Ovary (tissue), 9 donors: ENCODE data around the gene C1QTNF12. TPM values are rescaled to one million over a fixed set of nuclear protein-coding genes. Genes with fewer than 3 reads are reported as not detected.
A peak's percentile ranks its signal among the peaks of the same experiment; 100 is the strongest.

Source experiments
- DNase-seq, 5 donors: peaks; one replicate each; pipeline ENCODE4 v3.0.0-alpha.2; 2019 to 2020
- H3K27ac ChIP-seq, 2 donors: fragments of 200-600 bp; one replicate each; pipeline versions ENCODE4 v1.5.1 to v1.8.0; 2019 to 2022
- H3K27me3 ChIP-seq: fragments of 200-600 bp; one replicate; pipeline ENCODE4 v1.8.0; 2022
- H3K36me3 ChIP-seq: fragments of 200-600 bp; sonication (generic); one replicate; pipeline ENCODE4 v1.5.1; 2019
- H3K4me1 ChIP-seq: one replicate; pipeline ENCODE4 v1.8.1; 2013; ENCODE audit warnings: mild to moderate bottlenecking, moderate library complexity; ENCODE audit not compliant: insufficient read depth
- H3K4me3 ChIP-seq: fragments of 200-600 bp; sonication (generic); one replicate; pipeline ENCODE4 v1.5.1; 2017
- H3K9me3 ChIP-seq, 2 donors: fragments of 200-600 bp in 1 of 2; sonication (generic) in 1 of 2; one replicate each; pipeline versions ENCODE4 v1.5.1 to v1.8.1; 2013 to 2019; ENCODE audit warnings: mild to moderate bottlenecking in 1 of 2, moderate library complexity in 1 of 2
- CTCF ChIP-seq, 3 donors: fragments of 450-650 bp in 2 of 3; fragments of 200-600 bp in 1 of 3; IDR thresholded peaks; one replicate each; pipeline versions ENCODE4 v1.5.1 to v1.8.0; 2016 to 2022; ENCODE audit warnings: antibody characterized with exemption in 3 of 3, mild to moderate bottlenecking in 1 of 3
- EP300 ChIP-seq: sonication (generic); formaldehyde crosslinking; IDR thresholded peaks from one replicate; pipeline ENCODE4 v1.6.1; 2017; ENCODE audit warnings: antibody characterized with exemption
- POLR2A ChIP-seq: fragments of 450-650 bp; IDR thresholded peaks from one replicate; pipeline ENCODE4 v1.6.1; 2017; ENCODE audit warnings: antibody characterized with exemption, mild to moderate bottlenecking, moderate library complexity
- whole genome bisulfite sequencing, 3 donors: extraction: QIAGEN DNeasy Blood & Tissue Kit in 1 of 3; methylation state at CpG; one replicate each; pipeline versions ENCODE4 v1.1.5 to v1.1.7; 2013 to 2017; 5-methylcytosine and 5-hydroxymethylcytosine counted together
- intact Hi-C, 4 donors: fragments of 100-400 bp; cut with DNase I; formaldehyde crosslinking; loops; one replicate each; pipeline versions ENCODE4 v1.11.0 to v1.15.1; 2022 to 2023
- polyA plus RNA-seq, 2 donors: library from polyadenylated mRNA; stranded (reverse); fragments of 200-250 nt in 1 of 2; fragments of 350-450 nt in 1 of 2; fragmentation: Illumina TruSeq in 1 of 2; extraction: RNeasy Lipid Tissue Mini Kit (QIAGEN cat#74804) in 1 of 2; gene quantifications; one replicate each; pipeline ENCODE4 v1.2.3, GENCODE V29; 2013 to 2014
- total RNA-seq, 7 donors: library from RNA; depleted of rRNA in 2 of 7; stranded (reverse); fragments of >200 nt in 2 of 7; fragmentation: NEBNext Ultra II Directional in 3 of 7; extraction: Animal tissue kit (Norgen Biotek cat#: 25700) in 3 of 7; gene quantifications; one replicate each; pipeline versions ENCODE4 v1.1.0 to v1.2.4, GENCODE V29; 2016 to 2023
- donor health status: DM: no; HTN: no; CAD: no; lungs with moderate emphysema.
- donor health status: DM: no; HTN: no; CAD: no.
- donor health status: Bipolar disorder and iron deficiency.
- donor health status: DM: yes; HTN: yes; CAD: no.
- donor health status: DM: no; HTN: no; CAD: no.
- donor health status: DM: yes; HTN: yes; CAD: no.

C1QTNF12 gene
- total and polyA plus RNA-seq, 9 donors = 0.92 to 4.8 (median 1.4) TPM; not detected in 1

GRCh38 chr1:1210726-1211540, 35.6 kb downstream of the C1QTNF12 start:
- 92 to 93% (median 92%) methylated on average over 31 of the region's 31 CpGs for WGBS, 3 donors
- Histone ChIP-seq H3K9me3 (no peaks in the 10 kb centered on the region), H3K36me3 (no peaks in the 10 kb centered on the region), H3K27me3 (peaks cover 4% of the 10 kb centered on the region), H3K4me3 (no peak overlapping the region), H3K4me1 (no peaks in the 10 kb centered on the region), H3K27ac (no peak overlapping the region)
- TF ChIP-seq CTCF (IDR thresholded peaks at IDR 0.05) (no peak), EP300 (no peak), POLR2A (no peak)
- DNase-seq = peak in 2 of 5 donors; percentile 14 to 32
- intact Hi-C loops = no loop called here

GRCh38 chr1:1208713-1209433, 37.6 kb downstream of the C1QTNF12 start:
- DNase-seq = peak in 2 of 5 donors; percentile 15 to 26
- intact Hi-C loops = no loop called here
- Histone ChIP-seq H3K27ac (no peak overlapping the region), H3K4me1 (no peaks in the 10 kb centered on the region), H3K4me3 (no peak overlapping the region), H3K9me3 (no peaks in the 10 kb centered on the region), H3K36me3 (no peaks in the 10 kb centered on the region), H3K27me3 (peaks cover 4% of the 10 kb centered on the region)
- 22 to 45% (median 30%) methylated on average over 26 to 38 of the region's 38 CpGs for WGBS, 3 donors
- TF ChIP-seq POLR2A (no peak), EP300 (no peak), CTCF (IDR thresholded peaks at IDR 0.05) (no peak)

GRCh38 chr1:1207571-1207892, 39.0 kb downstream of the C1QTNF12 start:
- TF ChIP-seq POLR2A (no peak), CTCF (IDR thresholded peaks at IDR 0.05) (no peak), EP300 (no peak)
- Histone ChIP-seq H3K9me3 (no peaks in the 10 kb centered on the region), H3K4me1 (no peaks in the 10 kb centered on the region), H3K27me3 (peaks cover 4% of the 10 kb centered on the region), H3K4me3 (no peak overlapping the region), H3K36me3 (no peaks in the 10 kb centered on the region), H3K27ac (no peak overlapping the region)
- peak in 2 of 5 donors; percentile 7 to 23 for DNase-seq
- WGBS, 3 donors = 49 to 83% (median 61%) methylated on average over 7 to 11 of the region's 11 CpGs
- intact Hi-C loops = no loop called here

GRCh38 chr1:1206966-1207531, 39.5 kb downstream of the C1QTNF12 start:
- TF ChIP-seq EP300 = no peak
- no peak for TF ChIP-seq CTCF (IDR thresholded peaks at IDR 0.05)
- TF ChIP-seq POLR2A = no peak
- intact Hi-C loops = no loop called here
- Histone ChIP-seq H3K27ac (no peak overlapping the region), H3K4me3 (no peak overlapping the region), H3K27me3 (peaks cover 4% of the 10 kb centered on the region), H3K36me3 (no peaks in the 10 kb centered on the region), H3K4me1 (no peaks in the 10 kb centered on the region), H3K9me3 (no peaks in the 10 kb centered on the region)
- peak in 2 of 5 donors; percentile 15 to 30 for DNase-seq
- WGBS, 3 donors = 44 to 55% (median 47%) methylated on average over 15 to 19 of the region's 19 CpGs
